Stimulated activated CD4-positive, alpha-beta T cell treated with anti-CD3 and anti-CD28 coated beads, TNF-alpha, amount 100 ng/mL, for 48 hours (primary cell): Measurements from ENCODE around the gene CCDC167.
"Not testable (repeated sequence)": the region's sequence is repeated elsewhere in the genome, so short reads cannot be mapped to it uniquely, and the experiment has no call there.

Source experiments
- DNase-seq, 3 donors: peaks; one replicate each; pipeline ENCODE4 v3.0.0-alpha.2; 2020; ENCODE audit warnings: low read depth in 3 of 3

The CCDC167 gene

DNA sequence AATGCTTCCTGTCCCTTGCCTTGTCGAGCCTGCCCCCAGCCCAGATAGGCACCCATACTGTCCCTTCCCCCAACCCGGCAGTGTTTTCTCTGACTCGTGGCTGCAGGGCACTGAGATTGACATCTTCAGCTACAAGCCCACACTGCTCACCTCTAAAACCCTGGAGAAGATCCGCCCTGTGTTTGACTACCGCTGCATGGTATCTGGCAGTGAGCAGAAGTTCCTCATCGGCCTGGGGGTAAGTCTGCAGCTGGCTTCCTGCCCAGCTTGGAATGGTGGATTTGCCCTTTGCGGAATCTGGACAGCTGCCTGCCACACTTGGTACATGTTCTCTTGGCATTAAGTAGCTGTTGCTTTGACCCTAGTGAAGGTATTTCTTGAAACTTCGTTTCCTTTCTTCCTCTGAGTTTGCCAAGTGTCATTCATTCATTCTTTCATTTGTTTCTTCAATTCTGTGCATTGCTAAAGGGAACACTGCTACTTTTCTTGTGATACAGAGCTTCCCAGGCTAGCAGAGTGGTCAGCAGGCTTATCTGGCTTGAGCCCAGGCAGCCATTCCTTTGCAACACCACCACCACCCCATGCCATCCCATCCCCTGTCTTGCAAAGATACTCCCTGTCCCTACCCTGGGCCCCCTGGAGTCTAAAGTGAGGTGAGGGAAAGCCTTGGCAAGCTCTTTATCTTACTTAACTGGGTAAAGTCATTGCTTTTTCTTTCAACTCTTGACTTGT, 26.2 kb downstream of the CCDC167 start:
- DNase-seq = no peak

DNA sequence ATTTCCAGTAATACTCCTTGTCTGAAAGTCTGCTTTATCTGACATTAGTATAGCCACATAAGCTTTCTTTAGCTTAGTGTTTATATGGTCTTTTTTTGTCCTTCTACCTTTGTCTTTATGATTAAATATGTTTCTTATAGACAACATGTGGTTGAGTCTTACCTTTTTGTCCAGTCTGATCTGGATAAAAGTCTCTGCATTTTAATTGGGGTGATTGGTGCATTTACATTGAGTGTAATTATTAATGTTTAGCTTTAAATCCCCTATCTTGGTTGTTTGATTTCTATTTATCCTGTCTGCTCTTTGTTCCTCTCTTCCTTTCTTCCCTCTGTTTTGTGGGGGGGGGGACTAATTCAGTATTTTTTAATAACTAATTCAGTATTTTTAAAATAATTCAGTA, 32.0 kb downstream of the CCDC167 start:
- no peak for DNase-seq

GRCh38 chr6:37463110-37463509, 36.6 kb downstream of the CCDC167 start:
- no peak for DNase-seq

DNA sequence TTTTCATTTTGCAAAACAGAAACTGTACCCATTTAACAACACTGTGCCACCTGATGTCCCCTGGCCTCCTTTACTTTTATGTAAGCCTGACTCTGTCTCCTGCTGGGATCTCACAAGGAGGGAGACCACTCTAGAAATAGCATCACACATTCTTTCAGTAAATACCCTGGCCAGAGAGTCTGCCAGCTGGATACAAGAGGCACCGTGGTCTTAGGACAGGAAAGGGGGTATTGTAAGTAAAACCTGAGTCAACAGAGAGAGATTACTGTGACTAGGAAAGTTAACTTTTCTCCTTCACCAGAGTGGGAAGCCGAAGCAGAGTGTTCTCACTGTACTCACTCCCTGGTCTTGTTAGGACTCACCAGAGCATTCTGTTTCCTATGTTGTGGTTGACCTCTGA, 38.9 kb downstream of the CCDC167 start:
- DNase-seq = no peak

DNA sequence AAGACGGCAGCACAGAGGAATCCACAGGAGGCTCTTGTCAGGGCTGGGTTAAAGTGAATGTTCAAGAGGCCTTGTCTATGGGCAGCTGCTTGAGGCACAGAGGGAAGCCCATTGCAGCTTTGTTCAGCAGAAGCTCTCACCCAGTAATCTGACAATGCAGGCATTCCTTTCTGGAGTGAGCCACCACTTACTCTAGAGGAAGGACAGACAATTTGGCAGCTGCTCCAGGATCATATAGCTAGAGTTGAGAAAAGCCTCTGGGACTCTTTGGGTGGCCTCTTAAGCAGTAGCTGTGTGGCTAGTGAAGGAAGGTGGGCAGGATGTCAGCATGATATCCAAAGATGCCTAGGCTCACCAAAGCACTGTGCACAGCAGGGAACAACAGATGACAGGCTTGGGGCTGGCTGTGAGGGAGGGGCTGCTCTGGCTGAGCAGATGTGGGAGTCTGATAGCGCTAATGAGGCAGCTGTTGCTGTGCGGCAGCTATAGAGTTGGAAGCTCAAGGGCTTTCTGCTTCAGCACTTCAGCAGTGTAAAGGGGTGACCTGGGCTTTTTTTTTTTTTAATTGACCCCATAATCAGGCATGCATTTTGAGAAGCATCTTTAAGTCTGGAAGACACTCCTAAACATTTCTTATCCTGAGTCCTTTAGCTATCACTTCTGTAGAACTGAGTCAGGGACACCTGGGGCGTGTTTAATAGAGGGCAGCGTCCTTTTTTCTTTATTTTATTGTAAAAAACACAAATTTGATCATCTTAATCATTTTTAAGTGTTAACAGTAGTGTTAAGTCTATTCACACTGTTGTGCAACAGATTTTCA, 39.5 kb downstream of the CCDC167 start:
- DNase-seq = no peak

- no peak for DNase-seq
Observed at GRCh38 chr6:37456816-37457560, 42.7 kb downstream of the CCDC167 start.

- DNase-seq = no peak
Observed at GRCh38 chr6:37456126-37456525, 43.6 kb downstream of the CCDC167 start.

- DNase-seq = no peak
Observed at GRCh38 chr6:37454420-37455140, 45.1 kb downstream of the CCDC167 start.

GRCh38 chr6:37452522-37452921, 47.2 kb downstream of the CCDC167 start:
- DNase-seq = no peak

GRCh38 chr6:37451441-37452193, 48.1 kb downstream of the CCDC167 start:
- DNase-seq = no peak

- no peak for DNase-seq
Observed at GRCh38 chr6:37449984-37450383, 49.7 kb downstream of the CCDC167 start.

- not testable (repeated sequence) for DNase-seq
Observed at GRCh38 chr6:37443216-37443542, 56.5 kb downstream of the CCDC167 start.

DNA sequence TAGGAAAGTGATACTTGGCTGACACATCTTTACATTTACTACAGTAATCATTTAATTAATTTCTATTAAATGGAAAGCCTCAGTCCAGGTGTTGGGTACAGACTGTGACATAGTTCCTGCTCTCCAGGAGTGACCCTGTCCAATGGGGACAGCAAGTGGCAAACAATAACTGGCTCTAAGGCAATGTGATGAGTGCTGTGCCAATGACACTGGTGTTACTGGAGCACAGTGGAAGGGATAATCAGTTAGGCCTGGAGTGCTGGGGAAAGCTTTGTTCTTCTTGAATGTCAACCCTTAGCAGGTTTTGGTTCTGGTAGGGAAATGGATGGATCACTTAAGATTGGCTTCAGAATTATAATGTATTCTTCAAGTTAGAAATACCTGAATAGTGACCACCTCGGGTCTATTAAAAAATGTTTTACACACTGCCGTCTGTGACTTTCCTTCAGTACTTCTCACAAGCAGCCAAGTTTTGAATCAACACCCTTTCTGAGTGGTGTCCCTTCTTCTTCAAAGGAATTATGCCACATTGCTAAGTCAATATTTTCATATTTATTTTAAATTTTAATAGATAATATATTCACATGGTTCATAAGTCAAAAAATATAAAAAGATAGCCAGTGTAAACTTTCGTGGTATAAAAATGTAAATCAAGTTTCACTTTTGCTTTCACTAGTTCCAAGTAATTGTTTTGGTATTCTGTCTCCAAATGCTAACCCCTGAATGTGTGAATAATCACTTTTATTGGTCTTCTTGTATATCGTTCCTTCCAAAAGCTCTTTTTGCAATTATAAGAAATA, 57.1 kb downstream of the CCDC167 start:
- no peak for DNase-seq

DNA sequence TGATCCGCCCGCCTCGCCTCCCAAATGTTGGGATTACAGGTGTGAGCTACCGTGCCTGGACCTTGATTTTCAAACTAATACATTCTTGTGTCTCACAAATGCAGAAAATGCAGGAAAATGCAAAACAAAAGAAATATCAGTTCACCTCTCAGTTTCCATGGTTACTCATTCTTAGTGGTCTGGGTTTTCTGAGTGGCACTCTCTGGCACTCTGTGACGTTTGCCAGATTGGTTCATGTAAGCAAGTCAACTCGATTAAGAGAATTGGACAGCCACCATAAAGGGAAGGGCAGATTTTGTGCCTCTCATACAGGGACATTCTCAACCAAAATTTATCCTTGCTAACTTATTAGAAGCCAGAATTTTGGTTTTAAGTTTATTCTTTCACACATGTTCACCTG, 58.0 kb downstream of the CCDC167 start:
- DNase-seq = no peak

- no peak for DNase-seq
Observed at GRCh38 chr6:37438930-37439329, 60.8 kb downstream of the CCDC167 start.

- no peak for DNase-seq
Observed at GRCh38 chr6:37435816-37436215, 63.9 kb downstream of the CCDC167 start.

GRCh38 chr6:37435373-37435772, 64.3 kb downstream of the CCDC167 start:
- no peak for DNase-seq

GRCh38 chr6:37433657-37434271, 65.9 kb downstream of the CCDC167 start:
- peak; percentile 26 to 35 (median 29) for DNase-seq
